HG03175 (cell line): ENCODE measurements around the gene TRIM14.
"Not testable (repeated sequence)": the region's sequence is repeated elsewhere in the genome, so short reads cannot be mapped to it uniquely, and the experiment has no call there.

ENCODE experiments used
- ATAC-seq: cut with Tn5 transposase; IDR thresholded peaks from one replicate; pipeline ENCODE4 v1.9.1; 2021; ENCODE audit warnings: mild to moderate bottlenecking, moderate library complexity; ENCODE audit not compliant: unreplicated experiment

TRIM14 gene

DNA sequence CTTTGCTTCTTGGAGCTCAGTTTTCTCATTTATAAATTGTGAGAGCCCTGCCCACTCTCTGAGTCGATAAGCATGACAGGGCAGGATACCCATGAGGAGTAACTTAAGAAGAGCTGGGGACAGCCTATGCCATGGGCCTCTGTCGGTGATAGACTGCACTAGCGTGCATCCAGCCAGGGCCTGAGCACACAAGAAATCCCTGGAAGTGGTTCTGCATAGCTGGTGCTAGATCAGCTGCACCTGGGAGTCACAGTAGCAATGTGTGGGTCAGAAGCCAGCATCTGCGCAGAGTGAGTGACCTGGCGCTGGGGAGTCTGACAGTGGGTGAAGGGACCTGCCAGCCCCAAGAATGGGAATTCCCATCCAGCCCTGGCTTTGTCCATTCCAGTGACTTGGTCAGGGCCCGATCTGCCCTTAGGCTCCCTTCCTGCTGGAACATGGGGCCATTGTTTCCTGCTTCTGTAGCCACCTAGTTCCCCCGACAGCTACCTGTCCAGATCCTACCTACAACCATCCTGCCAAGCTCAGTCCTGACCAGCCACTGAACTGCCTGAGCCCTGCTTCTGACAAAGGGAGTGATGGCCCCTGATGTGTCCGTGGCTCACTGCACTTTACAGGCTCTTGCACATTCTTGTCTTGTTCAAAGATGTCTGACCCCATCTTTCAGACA is 98.4 kb downstream of the TRIM14 start:
- ATAC-seq: no peak

DNA sequence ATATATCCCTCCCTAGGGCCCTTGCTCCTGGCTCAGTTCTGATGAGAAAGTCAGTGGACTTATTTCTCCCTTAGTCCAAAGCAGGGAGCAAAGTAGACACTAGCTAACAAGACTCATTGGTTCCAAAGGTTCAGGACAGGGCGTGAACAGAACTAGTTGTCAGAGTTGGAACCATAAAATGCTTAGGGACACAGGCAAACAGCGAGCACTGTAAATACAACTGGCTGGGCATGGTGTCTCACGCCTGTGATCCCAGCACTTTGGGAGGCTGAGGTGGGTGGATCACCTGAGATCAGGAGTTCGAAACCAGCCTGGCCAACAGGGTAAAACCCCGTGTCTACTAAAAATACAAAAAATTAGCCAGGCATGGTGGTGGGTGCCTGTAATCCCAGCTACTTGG is 99.2 kb downstream of the TRIM14 start:
- ATAC-seq: not testable (repeated sequence)
